ENCODE results near the gene LCN10.
A peak's percentile ranks its signal among the peaks of the same experiment; 100 is the strongest.
"Not testable (repeated sequence)": the region's sequence is repeated elsewhere in the genome, so short reads cannot be mapped to it uniquely, and the experiment has no call there.

LCN10 gene

DNA sequence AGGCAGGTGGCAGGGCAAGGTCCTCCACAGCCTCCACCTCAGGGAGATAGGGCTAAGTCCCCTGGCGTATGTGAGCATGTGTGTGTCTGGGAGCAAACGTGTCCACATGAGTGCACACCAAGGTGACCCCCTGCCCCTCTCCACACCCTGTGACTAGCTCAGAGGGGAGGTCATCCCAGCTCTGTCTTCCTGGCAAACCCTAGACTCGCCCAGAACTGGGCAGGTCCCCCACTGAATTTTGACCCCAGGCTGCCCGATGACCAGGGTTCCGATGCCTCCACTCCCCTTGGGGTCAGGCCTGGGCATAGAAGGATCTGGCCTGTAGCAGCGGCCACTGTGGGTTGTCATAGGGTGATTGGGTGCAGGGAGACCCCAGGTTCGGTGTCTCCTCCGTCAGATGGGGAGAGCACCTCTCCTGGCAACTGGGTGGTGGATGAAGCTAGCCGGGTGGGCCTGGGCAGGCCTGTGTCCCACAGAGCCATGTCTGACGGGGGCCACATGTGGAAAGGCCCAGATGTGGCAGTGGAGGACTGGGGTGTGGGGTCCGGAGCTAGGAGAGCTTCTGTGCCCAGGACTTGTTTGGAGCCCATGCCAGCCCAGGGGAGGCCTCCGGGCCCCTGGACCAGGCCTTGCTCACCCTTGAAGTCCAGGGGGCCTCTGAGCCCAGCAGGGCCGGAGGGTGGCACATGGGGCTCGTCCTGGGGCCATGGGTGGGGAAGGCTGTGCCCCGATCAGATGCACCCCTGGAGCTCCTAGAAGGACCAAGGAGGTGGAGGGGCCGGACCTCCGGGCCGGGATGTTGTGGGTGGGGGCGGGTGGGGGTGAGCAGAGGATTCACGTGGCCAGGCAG lies 24.2 kb downstream of the LCN10 start:
- no peak for FAIRE-seq

DNA sequence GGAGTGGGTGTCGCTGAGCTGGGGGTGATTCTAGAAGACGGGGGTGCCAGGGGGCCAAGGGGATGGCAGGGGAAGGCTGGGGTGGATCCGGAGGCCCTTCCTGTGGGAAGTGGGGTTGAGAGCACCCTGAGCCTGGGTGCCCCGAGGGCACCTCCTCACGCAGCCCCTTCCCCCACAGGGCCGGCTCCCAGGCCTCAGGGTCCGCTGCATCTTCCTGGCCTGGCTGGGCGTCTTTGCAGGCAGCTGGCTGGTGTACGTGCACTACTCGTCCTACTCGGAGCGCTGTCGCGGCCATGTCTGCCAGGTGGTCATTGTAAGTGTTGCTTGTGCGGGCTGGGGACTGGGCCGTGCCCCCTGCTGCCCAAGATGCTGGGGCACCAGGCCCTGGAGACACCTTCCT lies 25.3 kb downstream of the LCN10 start:
- no peak for FAIRE-seq

DNA sequence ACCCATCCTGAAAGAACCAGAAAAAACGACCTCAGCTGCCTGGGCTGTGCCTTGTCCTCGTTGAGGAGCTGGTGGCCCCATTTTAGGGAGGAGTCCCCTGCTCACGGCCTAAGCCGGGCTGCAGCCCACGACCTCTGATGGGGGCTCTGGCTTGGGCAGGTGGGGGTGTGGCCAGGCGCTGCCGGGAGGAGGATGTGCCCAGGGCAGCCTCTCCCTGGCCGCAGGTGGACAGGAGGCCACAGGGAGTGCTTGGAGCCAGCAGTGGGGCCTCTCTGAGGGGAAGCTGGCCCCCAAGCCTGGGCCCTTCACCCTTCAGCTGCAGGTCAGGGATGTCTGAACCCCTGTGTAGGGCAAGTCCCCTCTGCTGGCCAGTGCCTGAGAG lies 27.9 kb downstream of the LCN10 start:
- FAIRE-seq: no peak

DNA sequence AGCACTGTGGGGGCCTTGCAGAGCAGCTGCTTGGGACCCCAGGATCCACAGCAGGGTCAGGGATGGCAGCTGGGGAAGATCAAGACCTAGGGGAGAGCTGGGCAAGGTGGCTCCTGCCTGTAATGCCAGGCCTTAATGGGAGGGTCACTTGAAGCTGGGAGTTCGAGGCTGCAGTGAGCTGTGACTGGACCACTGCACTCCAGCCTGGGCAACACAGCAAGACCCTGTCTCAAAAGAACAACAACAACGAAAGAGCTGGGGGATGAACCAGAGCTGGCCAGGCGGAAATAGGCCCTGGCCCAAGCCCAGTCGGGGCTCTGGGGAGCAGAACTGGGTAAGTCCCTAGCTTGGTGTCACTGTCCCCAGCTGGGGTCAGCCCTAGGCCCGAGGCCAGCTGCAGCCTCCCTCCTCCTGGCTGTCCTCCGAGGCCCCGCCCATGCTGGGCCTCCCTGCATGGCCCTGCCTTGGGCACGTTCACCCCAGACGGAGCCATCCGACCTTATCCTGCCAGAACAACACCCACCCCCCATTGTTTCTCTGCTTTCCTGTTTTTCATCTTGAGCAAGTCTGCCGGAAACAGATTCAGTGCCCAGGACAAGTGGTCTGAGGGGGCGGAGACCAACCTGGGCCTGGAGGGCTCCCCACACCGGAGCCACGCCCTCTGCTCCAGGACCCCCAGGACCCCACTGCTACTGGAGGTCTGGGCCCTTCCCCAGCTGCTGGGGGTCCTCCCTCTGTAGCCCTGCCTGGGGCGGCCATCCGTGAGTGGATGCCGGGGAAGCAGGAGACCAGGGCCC lies 28.4 kb downstream of the LCN10 start:
- no peak for FAIRE-seq

DNA sequence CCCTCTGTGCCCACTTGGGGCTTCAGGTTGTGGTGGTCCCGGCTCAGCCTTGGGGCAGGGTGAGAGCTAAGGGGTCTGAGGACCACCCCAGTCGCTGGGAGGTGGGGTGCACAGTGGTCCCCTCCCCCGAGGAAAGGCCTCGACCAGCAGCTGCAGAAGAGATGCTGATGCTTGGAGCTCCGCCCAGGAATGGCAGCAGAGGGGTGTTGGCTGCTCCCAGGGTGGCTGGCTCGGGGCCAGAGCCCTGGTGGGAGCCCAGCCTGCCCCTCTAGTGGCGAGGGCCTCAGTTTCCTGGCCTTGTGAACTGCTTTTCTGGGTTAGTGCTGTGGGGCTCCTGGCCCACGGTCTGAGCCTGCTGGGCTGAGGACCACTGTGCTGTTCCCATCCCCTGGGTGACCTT lies 29.2 kb downstream of the LCN10 start:
- FAIRE-seq: no peak

DNA sequence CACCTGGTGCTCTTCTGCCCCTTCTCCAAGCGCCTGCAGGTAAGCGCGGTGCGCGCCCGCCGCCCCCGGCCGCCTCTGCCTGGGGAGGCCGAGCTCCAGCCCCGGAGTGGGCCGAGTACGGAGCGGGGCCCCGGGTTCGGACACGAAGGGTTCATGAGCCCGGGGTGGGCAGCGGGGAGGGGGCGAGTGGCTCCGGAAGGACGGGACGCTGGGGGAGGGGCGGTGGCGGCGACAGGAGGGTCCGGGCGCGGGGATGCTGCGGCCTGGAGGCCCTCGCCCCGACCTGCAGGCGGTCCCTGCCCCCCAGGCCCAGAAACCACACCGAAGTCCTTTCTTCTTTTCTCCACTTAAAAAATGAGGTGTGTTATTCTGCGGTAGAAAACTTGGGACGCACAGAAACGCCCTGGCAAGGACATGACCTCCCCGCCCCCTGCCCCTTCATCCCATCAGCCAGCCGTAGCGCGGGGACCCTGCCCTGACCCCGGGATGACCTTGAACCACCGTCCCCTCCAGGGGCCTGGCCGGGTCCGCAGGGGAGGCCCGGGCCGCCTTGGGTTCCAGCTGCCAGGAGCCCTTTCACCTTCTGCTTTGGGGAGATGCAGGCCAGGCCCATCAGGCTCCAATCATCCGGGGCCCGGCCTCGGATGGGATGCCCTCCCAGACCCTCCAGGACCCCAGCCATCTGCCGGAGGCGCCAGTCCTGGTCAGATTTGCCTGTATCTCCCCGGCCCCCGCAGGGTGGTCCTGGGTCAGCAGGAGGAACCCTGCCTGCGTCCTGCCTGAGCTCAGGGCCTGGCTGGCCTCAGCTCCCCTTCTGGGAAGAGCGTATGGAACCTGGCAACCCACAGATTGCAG lies 29.8 kb downstream of the LCN10 start:
- FAIRE-seq: no peak

DNA sequence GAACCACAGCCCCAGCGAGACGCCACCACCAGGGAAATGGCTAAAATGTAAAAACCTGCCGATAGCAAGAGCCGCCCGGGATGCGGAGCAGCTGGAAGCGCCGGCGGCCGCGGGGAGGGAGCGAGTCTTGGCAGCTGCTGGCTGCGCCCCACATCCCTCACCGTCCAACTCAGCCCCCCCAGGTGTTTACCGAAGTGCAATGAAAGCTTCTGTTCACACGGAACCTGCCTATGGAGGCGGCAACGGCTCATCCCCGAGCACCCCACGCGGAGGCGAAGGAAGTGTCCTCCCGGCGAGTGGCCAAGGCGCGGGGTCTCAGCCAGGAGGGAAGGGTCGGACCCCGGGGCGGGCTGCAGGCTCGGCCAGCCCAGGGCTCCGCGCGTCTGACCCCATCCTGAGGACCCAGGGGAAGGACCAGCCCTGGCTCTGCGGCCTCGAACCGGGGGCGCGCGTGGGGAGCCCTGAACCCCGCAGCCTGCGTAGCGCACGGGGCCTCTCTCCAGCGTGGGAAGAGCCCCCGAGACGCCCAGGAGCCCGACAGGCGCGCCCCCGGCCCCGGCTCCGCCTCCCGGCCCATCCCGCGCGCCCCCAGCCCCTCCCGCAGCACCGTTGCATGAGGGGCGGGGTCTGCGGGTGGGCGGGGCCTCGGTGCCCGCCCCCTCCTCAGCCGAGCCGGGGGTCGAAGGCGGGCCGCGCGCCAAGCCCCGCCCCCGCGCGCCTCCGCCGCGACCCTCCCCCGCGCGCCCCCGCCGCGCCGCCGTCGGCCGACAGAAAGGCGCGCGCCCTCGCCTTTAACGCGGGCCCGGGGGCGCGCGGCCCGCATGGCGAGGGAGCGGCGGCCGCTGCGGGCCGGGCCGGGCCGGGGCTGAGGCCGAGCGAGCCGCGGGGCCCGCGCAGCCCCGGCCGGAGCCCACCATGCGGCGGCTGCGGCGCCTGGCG lies 30.7 kb downstream of the LCN10 start, which contains the start of gene DIPK1B:
Gene DIPK1B (plus strand): TSS at position 822 of the 939 bp plus-strand sequence. CDS start 94 bp downstream, at position 916.
- FAIRE-seq: no peak

DNA sequence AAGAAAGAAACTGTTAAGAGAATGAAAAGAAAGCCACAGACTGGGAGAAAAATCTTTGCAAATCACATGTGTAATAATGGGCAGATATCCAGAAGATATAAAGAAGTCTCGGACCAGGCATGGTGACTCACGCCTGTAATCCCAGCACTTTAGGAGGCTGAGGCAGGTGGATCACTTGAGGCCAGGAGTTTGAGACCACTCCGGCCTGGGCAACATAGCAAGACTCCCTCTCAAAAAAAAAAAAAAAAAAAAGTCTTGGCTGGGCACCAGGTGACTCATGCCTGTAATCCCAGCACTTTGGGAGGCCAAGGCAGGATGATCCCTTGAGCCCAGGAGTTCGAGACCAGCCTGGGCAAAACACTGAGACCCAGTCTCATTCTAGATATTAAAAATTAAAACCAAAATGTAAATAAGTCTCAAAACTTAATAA lies 31.5 kb downstream of the LCN10 start:
- peak; percentile 64 for FAIRE-seq

DNA sequence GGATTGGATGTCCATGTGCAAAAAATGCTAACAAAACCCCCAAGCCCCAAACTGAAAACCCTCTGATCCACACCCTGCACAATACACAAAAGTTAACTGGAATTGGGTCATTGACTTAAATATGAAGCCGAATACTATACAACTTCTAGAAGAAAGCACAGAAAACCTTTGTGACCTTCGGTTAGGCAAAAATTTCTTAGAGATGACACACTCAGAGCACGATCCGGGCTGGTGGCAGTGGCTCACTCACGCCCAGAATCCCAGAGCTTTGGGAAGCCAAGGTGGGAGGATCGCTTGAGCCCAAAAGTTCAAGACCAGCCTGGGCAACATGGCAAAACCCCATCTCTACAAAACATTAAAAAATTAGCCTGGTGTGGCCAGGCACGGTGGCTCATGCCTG lies 32.2 kb downstream of the LCN10 start:
- FAIRE-seq: no peak

DNA sequence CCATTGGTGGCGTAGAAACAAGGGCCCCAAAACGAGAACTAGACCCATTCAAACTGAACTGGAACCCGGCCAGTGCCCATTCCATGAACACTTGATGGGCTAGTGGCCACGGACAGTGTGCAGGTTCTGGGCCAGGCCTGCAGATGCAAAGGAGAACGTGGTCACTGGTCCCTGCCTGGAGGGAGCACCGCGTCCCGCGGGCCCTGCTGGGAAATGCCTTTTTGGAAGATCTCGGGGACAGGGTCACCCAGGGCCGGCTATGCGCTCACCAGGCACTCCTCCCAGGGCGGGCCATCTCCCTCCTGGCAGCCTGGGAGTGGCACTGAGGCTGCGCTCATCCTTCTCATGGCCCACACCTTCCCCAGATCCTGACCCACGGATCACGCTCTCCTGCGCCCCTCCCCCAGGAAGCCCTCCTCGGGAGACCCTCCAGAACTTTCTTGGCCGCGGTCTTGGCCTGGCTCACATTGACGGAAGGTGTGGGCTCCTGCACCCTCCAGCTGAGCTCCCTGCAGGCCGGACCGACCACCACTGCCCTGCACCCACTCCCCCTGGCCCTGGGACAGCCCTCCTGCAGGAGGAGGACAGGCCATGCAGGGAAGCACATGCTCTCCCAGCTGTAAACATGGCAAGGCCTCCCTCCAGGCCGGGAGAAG lies 33.2 kb downstream of the LCN10 start:
- FAIRE-seq: no peak

DNA sequence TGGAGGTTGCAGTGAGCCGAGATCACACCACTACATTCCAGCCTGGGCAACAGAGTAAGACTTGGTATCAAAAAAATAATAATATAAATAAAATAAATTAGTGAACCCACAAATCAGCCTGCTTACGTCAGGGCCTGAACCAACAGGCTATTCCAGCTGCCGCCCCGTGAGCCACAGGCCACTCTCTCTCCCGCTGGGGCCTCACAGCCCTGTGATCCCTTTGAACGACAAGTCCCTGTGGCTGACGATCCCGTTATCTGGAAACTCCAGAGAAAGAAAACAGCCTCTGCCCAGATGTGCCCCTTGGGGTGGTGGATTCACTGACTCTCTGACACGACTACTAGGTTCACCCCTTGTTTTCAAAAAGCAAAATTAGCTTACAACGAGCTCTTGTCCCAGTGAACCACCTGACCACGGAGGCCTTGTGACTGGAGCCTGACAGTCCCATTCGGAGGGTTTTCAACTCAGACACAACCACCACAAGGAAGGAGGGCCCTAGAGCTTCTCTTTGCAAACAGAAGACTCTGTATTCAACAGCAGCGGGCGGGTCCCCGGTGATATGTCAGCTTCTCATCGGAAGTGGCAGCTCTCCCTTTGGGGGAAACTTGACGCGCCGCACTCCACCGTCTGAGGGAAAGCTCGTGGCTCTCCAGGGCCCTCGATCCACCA lies 34.8 kb downstream of the LCN10 start:
- FAIRE-seq: no peak

DNA sequence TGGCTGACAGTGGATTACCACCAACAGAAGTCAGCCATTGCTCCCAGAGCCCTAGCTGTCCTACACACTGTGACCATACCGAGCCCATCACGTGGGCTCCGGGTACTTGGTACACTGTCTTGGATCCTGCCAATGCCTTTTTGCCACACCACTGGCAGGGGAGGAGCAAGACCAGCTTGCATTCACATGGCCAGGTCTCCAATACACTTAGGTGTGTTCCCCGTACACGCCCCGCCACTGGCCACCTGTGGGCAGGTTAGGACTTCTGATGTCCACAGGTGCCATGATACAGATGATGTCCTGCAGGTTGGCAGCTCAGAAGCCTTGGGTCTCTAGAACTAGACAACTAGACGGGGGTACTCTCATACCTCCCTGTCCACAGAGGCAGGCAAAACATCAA lies 35.7 kb downstream of the LCN10 start:
- FAIRE-seq: no peak

DNA sequence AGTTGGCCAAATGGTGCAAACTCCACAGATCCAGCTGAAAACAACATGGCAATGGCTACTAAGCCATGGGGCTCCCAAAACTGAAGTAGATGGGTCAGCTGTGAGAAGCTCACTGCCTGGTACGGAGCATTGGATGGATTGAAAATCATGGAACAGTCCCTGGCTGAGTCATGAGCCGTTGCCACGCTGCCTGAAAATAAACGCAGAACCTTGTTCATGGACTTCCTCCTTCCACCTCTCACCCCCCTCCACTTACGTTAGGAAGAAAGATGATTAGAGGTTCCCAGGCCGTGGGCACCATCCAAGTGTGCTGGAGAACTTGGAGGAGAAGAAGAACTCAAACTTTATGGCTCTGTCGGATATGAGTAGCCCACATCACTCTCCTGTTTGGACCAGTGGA lies 37.2 kb downstream of the LCN10 start:
- FAIRE-seq: no peak

DNA sequence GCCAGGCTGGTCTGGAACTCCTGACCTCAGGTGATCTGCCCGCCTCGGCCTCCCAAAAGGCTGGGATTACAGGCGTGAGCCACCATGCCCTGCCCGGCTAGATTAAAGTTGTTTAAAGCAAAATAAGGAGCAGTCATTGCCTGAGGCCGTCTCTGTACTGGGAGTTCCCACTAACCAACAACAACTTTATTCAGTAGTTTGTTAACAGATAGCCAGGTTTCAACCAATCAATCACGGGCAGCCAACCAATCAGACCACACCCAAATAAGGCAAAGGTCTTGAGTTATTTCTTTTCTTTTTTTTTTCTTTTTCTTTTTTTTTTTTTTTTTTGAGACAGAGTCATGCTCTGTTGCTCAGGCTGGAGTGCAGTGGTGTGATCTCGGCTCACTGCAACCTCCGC lies 38.0 kb downstream of the LCN10 start:
- FAIRE-seq: not testable (repeated sequence)

DNA sequence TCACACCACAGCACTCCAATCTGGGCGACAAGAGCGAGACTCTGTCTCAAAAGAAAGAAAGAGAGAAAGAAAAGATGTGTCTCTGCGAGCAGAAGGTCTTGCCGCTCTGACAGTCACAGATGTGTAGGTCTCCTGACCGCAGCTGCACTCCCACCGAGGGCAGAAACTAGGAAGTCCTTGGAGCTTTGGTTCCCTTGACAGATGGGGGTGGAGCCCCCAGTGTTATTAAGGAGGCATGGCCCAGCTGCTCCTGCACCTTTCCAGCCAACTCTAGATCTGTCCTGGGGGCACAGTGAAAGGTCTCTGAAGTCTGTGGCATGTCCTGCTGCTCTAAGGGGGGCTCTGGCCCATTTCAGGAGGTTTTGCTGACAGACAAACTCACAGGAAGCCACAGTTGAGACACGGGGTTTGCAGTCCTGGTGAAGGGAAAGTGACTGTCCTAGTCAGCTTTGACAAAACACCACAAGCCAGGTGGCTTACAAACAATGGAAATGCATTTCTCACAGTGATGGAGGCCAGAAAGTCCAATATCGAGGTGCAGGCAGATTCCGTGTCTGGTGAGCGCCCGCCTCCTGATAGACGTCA lies 39.4 kb downstream of the LCN10 start:
- no peak for FAIRE-seq

DNA sequence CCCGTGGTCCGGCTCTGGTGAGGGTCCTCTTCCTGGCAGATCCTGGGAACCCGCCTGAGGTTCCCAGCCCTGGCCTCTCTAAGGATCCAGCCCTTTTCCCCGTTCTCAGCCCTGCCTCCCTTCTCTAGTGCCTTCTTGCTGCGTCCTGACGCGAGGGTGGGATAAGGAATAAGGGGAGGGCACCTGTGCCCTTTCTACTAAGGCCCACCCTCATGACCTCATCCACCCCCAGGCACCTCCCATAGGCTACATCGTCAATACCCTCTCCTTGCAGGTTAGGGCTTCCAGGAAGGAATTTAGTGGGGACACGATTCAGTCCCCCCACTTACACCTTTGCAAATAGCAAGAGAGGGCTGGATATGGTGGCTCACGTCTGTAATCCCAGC lies 41.1 kb downstream of the LCN10 start:
- FAIRE-seq: no peak

DNA sequence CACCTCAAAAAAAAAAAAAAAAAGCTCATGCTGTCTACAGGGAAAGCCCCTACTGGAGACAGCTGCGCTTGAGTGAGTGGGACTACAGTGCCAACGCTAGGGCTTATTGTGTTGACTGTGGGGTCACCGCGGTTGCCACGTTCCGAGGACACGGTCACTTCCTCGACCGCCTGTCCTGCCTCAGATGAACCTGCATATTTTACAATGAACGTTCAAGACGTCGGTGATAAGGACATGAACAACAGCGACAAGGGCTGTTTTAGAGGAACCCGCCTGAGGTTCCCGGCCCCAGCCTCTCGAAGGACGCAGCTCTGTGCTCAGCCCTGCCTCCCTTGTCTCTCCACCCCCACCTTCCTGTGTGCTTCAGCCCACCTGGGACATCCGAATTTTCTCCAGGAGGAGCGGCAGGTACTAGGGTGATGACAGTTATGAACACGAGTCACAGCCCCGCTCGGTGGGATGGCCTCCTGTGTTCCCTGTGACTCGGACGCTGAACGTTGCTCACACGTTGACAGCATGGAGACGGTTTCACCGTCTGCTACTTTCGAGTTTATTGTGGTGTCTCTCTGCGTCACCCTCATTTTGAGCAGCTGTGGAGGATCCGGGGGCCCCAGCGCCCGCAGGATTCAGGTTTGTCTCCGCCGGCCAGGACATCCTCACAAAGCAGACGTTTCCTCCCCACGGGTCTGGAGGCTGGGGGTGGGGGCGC lies 41.6 kb downstream of the LCN10 start:
- FAIRE-seq: no peak

DNA sequence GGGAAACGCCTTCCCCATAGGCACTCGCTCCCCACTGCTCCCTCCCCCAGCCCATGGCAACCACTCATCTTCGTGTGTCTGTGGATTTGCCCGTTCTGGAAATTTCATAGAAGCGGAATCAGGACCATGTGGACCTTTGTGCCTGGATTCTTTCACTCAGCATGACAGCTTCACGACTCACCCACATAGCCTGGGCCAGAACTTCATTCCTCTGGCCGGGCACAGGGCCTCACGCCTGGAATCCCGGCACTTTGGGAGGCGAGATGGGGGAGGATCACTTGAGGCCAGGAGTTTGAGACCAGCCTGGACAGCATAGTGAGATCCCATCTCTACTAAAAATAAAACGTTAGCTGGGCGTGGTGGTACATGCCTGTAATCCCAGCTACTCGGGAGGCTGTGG lies 42.4 kb downstream of the LCN10 start:
- no peak for FAIRE-seq

DNA sequence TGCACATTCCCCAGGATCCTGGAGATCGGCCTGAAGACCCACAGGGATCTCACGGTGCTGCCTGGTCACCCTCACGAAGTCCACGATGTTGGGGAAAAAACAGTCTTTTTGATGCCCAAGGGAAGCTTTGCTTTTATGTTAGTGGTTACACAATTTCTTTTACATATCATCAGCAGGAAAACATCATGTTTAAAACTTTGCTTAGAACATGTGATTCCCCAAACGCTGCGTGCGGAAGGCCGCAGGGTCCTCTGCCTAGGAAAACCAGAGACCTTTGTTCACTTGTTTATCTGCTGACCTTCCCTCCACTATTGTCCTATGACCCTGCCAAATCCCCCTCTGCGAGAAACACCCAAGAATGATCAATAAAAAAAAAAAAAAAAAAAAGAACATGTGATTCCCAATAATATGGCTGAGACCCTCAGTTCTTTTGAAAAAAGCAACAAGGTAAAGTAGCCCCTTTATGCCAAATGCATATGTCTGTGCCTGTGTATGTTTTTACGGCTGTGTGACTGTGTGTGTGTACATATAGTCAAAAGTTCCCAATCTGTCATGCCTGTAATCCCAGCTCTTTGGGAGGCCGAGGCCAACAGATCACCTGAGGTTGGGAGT lies 44.0 kb downstream of the LCN10 start:
- no peak for FAIRE-seq
